NCI-H187 (cell line): ENCODE data around the gene FHIT.
"Not testable (repeated sequence)": the region's sequence is repeated elsewhere in the genome, so short reads cannot be mapped to it uniquely, and the experiment has no call there.

Source experiments
- DNase-seq, 2 experiments: peaks; one replicate each; lab custom pipeline; 2025; lab: John Stamatoyannopoulos, UW

The FHIT gene

GRCh38 chr3:60703956-60704736 lies 547.1 kb downstream of the FHIT start:
- DNase-seq = no peak

DNA sequence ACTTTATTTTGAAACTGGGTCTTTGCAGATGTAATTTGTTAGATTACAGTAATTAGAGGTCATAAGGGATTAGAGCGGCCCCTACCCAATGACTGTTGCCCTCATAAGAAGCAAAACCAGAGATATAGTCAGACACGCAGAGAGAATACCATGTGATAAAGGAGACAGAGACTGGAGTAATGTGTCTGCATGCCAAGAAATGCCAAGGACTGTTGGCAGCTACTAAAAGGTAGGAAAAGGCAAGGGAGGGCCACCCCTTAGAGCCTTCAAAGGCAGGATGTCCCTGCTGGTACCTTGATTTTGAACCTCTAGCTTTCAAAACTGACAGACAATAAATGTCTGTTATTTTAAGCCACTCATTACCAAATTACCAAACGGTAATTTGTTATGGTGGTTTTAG lies 548.2 kb downstream of the FHIT start:
- DNase-seq = no peak

- DNase-seq = no peak
Observed at GRCh38 chr3:60698117-60698516, 553.1 kb downstream of the FHIT start.

DNA sequence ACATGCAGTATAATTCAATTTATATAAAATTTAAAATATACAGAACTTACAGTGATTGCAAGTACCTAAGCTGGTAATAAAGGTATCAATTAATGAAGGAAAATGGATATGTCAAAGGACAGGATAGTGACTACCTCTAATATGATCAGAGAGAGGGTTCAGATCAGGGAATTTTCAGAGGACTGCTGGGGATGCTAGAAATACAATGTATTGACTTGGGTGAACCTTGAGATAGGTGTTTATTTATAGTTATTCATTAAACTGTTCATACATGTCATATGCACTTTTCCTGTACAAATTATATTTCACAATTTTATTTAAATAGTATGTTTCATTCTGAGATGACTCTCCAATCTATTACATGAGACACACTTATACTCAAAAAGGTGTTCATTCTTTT lies 554.1 kb downstream of the FHIT start:
- DNase-seq = no peak

DNA sequence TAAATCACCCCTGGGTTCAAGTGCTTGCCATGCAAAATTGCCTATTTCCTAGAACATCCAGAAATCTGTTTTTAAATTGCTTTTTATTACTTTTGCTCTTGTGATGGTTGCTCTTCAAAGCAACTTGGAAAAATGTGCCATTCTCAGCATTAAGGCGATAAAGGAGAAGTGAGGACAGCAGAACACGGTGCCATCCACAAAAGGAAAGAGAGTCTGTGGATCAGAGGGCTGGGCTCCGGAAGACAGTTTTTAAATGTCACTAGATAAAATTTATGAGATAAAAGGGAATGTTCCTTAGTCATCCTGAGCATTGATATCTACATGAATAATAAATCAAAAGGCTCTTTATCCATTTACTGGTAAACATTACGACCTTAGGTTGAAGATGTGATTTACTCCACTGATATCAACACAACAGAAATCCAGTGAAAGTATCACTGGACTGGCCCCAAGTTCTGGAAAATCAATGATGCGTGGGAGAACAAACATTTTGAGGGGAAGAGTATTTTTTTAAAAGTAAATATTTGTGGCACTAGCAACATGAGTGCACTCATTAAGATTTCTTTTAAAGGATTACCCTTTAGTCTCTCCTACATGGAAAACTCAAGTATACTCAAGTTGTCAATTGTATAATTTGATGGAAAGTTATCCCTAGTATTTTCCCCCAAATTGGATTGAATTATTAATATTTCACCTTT lies 554.7 kb downstream of the FHIT start:
- DNase-seq = no peak

GRCh38 chr3:60675424-60675823 lies 575.8 kb downstream of the FHIT start:
- DNase-seq = no peak

DNA sequence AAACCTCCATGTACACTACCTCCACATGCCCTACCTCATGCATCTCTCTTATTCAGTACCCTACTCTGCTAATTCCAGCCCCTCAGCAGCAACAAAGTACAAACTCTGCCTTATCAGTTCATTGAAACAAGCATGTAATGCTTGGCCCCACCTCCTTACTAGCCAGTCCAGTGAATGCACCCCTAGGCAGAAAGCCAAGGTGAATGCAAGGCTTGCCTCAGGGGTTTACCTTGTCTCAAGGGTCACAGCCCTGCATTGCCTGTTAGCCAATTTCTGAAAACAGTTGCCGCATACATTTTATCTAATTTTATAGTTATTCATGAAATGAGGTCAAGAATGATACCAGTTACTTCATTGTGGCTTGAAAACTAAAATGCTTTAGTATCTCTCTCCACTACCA lies 576.4 kb downstream of the FHIT start:
- DNase-seq = no peak

DNA sequence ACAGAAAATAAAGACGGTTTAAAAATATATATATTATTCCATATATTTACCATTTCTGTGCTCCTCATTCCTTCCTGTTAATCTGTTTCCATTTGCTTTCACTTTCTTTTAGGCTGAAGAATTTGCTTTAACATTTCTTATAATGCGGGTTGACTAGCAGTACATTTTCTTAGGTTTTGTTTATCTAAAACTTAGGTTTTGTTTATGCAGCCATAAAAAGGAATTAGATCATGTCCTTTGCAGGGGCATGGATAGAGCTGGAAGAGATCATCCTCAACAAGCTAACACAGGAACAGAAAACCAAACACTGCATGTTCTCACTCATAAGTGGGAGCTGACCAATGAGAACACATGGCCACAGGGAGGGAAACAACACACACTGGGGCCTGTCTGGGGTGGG lies 578.1 kb downstream of the FHIT start:
- no peak for DNase-seq

GRCh38 chr3:60672337-60672736 lies 578.9 kb downstream of the FHIT start:
- not testable (repeated sequence) for DNase-seq

- DNase-seq = no peak
Observed at GRCh38 chr3:60669636-60670035, 581.6 kb downstream of the FHIT start.

- DNase-seq = no peak
Observed at GRCh38 chr3:60660026-60660425, 591.2 kb downstream of the FHIT start.

- no peak for DNase-seq
Observed at GRCh38 chr3:60659098-60659497, 592.2 kb downstream of the FHIT start.

DNA sequence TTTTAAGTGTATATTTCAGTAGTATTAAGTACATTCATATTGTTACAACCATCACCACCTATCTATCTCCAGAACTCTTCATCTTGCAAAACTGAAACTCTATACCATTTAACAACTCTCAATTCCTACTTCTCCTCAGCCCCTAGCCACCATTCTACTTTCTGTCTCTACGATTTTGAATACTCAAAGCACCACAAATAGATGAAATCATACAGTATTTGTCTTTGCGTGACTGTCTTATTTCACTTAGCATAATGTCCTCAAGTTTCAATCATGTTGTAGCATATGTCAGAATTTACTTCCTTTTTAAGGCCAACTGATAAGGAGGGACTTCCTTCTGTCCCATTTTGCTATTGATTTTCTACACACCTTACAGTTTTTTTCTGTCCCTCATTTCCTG lies 593.3 kb downstream of the FHIT start:
- DNase-seq = no peak

GRCh38 chr3:60652829-60653228 lies 598.4 kb downstream of the FHIT start:
- no peak for DNase-seq

GRCh38 chr3:60651799-60652198 lies 599.5 kb downstream of the FHIT start:
- no peak for DNase-seq

DNA sequence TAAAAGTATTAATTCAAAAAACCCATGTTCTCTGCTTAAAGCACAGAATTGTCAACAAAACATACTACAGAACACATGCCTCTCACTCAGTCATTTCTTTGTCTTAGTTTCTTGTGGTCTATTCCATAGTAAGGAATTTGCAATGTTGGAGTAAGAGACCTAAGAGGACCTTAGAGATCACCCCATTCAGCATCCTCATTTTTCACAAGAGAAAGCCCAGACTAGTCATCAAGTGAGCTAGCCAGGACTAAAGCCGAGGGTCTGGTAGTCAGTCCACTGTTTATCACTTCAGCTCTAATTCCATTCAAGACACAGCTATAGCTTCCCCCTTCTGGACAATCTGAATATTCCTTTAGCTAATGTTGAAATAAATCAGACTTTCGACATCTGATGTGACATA lies 601.1 kb downstream of the FHIT start:
- no peak for DNase-seq

GRCh38 chr3:60645801-60646200 lies 605.5 kb downstream of the FHIT start:
- DNase-seq = no peak

GRCh38 chr3:60643831-60644230 lies 607.4 kb downstream of the FHIT start:
- no peak for DNase-seq

DNA sequence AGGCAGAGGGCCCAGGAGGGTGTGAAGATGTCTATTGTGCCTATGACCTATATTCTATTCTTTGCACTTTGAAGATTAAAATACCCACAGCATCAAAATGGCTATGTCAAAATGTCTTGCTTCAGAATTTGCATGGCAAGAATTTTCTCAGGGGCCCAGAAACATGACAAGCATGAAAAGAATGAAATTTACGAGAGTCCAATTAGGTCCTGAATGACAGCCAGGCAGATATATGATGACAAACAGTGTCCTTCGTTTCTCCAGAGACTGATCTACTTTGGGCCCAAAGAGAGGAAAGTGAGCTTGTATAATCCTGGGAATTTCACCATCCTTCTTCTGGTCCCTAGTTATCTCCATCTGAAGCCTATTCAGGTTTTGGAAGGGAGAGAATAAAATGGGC lies 609.9 kb downstream of the FHIT start:
- no peak for DNase-seq

- no peak for DNase-seq
Observed at GRCh38 chr3:60636846-60637245, 614.4 kb downstream of the FHIT start.

- no peak for DNase-seq
Observed at GRCh38 chr3:60633644-60634043, 617.6 kb downstream of the FHIT start.

GRCh38 chr3:60631509-60631908 lies 619.7 kb downstream of the FHIT start:
- no peak for DNase-seq

GRCh38 chr3:60630953-60631352 lies 620.3 kb downstream of the FHIT start:
- no peak for DNase-seq

GRCh38 chr3:60629816-60630215 lies 621.4 kb downstream of the FHIT start:
- DNase-seq = no peak
